GM19240 (cell line): Measurements from ENCODE around the gene ZFYVE26.
"Not testable (repeated sequence)": the region's sequence is repeated elsewhere in the genome, so short reads cannot be mapped to it uniquely, and the experiment has no call there.

Experiments used
- DNase-seq: peaks from one replicate; pipeline ENCODE4 v3.0.0; 2011; ENCODE audit warnings: low spot score; ENCODE audit not compliant: insufficient read length

The ZFYVE26 gene

DNA sequence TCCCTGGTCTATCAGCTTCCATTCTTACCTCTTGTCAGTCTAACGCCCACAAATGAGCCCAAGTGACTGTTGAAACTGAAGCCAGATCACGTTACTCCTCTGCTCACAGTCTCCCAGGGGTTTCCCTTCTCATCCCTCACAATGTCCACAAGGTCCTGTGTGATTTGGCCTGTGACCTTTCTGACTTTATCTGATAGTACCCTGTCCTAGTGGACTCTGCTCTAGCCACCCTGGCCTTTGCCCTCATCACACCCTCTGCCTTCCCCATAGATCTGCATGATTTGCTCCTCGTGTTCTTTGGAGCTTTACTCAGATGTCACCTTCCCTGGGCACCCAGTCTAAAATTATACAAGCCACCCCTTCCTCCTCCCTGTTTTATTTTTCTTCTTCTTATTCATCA lies 59.2 kb downstream of the ZFYVE26 start:
- DNase-seq, result no peak

GRCh38 chr14:67756496-67756895 lies 59.9 kb downstream of the ZFYVE26 start:
- no peak for DNase-seq

DNA sequence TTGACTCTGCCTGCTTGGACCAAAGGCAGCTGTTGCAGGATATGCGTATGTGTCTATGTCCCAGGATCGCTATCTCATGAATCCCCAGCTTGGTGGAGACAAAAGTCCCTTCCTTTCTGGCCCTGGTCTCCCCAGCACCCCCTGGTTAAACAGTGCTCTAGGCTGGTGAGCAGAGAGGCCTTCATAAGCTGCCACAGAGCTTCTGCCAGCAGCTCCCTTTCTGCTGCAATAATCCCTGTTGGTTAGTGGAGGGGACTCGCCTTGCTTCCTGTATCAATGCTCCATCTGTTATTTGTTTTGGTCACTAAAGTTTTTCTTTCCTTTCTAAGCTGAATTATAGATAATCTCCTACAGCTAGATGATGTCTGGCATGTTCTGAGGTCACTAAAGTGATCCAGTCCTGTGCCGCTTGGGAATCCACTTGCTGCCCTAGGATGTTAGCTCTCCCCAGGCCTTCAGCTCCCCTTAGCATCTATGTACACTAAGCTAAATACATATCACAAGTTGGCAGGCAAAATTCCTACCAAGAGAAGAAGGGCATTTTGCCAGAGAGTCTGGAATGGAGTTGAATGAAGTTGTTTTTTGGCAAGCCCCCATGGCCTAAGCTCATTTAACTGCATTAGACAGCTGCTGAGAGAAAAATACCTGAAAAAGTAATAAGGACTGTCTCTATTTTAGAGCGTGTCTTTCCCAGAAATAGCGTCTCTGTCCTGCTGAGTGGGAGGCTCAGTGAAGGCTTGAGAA lies 66.9 kb downstream of the ZFYVE26 start:
- no peak for DNase-seq

GRCh38 chr14:67748312-67748711 lies 68.1 kb downstream of the ZFYVE26 start:
- no peak for DNase-seq

GRCh38 chr14:67746927-67747326 lies 69.5 kb downstream of the ZFYVE26 start:
- DNase-seq, result peak; percentile 19

GRCh38 chr14:67744046-67744445 lies 72.3 kb downstream of the ZFYVE26 start:
- DNase-seq, result no peak

DNA sequence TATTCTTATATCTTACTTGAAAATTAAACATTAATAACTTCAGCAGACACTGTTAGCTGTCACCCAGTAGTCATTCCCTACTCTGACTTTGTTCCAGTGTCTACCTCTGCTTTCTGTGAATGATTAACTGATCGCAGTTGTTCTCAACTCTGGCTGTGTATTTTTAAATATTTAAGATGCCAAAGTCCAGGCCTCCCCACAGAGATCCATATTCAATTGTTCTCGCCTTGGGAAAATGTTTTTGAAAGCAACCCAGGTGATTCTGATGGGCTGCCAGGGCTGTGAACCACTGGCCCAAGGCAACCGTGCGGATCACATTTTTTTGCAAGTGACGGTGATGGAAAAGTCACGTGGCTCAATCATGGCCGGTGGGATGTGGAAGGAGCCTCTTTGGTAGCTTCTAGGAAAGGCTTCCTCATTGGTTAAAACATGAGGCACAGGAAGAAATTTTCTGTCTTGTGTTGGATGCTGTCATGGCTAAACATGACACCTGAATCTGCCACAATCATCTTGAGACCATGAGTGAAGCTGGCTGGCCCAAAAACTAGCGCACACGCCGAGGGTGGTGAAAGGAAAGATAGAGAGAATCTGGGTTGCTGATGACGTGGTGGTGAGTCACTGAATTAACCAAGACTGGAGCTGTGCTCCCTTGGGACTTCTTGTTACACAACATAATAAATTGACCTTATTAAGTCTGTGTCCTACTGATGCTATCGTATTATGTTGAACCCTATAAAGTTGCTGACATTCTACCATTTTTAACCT lies 77.5 kb downstream of the ZFYVE26 start:
- no peak for DNase-seq

DNA sequence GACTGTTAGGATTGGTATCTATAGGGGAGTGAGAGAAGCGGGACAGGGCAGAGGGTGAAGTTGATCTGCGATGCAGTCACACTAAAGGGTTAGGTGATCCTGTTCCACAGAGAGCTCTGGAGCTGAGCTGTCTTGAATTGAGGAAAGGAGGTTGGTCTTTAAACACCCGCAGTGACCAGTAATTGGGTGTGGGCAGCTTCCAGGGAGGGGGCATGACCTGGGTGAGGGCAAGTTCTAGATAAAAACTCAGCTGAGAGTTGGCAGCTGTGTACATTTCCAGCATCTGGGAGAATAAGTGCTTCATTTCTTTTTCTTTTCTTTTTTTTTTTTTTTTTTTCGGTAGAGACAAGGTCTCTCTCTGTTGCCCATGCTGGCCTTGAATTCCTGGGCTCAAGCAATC lies 79.6 kb downstream of the ZFYVE26 start:
- no peak for DNase-seq

DNA sequence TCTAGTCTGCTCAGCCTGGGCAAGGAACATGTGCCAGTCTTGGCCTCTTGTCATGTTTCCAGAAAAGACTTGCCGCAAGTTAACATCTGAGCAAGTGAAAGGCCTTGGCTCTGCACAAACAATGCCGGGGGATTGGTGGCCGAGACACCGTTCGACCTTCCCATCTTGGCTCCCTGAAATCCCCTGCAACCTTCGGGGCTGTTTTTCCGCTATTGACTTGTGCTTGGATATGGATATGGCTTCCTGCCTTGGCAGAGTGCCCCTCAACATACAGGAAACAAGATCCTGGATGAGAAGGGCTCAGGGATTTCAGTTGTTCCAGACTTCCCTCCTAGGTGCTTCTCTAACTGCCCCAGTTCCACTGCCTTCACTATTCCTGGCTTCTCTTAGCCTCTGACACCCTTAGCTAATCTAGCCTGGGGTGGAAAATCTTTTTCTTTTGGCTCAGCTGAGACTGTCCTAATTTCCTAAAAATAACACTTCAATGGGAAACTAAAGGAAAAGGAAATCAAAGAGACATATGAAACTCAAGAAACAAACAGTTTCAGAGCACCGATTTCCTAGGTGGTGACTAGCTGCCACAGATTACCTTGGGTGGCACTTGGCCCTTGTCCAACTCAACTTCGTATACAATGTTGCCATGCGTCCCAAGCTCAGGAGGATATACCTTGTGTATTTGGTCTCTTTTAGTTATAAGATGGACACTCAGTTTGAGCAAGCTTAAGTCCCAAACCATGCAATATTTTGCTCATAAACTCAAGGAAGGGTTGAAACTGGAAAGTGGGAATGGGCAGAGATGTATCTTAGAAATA lies 80.8 kb downstream of the ZFYVE26 start:
- no peak for DNase-seq

- no peak for DNase-seq
Observed at GRCh38 chr14:67734675-67735074, 81.7 kb downstream of the ZFYVE26 start.

GRCh38 chr14:67733616-67734015 lies 82.8 kb downstream of the ZFYVE26 start:
- no peak for DNase-seq

DNA sequence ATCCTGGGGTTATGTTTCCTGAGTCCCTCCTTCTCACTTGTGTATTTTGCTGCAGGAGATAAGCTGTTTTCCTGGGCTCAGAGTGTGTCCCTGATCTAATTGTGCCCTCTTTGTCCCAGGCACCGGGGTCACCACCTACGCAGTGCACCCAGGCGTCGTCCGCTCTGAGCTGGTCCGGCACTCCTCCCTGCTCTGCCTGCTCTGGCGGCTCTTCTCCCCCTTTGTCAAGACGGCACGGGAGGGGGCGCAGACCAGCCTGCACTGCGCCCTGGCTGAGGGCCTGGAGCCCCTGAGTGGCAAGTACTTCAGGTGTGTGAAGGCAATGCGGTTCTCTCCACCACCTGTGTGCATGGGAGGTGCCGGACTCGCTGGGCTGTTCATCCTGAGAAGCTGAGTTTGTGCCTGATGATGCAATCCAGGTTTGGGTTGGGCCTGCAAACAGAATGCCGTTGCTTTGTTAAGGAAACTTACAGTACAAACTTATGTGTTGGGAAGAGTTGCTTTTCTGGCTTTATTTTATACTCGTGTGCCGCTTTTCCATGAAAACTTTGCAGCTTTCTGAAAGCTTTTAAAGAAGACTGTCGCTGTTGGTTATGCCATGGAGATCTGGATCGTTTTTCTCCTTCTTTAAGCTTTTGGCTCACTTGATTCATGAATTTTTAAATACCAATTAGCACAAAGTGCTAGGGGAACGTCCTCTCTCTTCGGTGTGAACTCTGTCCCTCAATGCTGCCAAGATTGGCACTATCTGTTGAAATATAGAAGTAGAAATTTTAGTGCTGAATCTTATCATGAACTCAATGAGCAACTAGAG lies 87.1 kb downstream of the ZFYVE26 start:
- DNase-seq, result no peak

DNA sequence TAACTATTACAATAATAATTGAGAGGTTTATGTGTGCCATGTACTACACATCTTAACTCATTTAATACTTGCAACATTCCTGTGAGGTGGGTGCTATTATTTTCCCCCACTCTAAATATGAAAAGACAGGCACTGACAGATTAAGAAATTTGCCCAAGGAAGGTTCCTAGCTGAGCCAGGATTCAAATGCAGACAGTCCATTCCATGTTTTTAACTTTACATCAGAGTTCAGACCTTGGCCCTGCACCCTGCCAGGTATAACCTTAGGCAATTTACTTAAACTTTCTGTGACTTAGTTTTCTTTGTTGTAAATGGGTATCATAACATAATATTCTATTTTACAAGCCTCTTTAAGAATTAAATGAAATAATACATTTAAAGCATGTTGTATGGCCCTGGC lies 88.1 kb downstream of the ZFYVE26 start:
- DNase-seq, result no peak

DNA sequence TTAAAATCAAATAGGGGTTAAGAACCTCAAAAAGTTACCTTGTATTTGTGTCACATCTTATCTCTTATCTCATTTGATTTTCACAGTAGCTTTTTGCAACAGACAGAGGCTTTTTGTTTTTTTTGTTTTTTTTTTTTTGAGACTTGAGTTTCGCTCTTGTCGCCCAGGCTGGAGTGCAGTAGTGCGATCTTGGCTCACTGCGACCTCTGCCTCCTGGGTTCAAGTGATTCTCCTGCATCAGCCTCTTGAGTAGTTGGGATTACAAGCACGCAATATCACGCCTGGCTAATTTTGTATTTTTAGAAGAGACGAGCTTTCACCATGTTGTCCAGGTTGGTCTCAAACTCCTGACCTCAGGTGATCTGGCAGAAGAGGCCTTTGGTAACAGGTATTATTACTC lies 89.0 kb downstream of the ZFYVE26 start:
- no peak for DNase-seq

GRCh38 chr14:67725171-67725570 lies 91.2 kb downstream of the ZFYVE26 start:
- DNase-seq, result no peak

GRCh38 chr14:67722293-67722692 lies 94.1 kb downstream of the ZFYVE26 start:
- DNase-seq, result no peak

- no peak for DNase-seq
Observed at GRCh38 chr14:67721875-67722274, 94.5 kb downstream of the ZFYVE26 start.

DNA sequence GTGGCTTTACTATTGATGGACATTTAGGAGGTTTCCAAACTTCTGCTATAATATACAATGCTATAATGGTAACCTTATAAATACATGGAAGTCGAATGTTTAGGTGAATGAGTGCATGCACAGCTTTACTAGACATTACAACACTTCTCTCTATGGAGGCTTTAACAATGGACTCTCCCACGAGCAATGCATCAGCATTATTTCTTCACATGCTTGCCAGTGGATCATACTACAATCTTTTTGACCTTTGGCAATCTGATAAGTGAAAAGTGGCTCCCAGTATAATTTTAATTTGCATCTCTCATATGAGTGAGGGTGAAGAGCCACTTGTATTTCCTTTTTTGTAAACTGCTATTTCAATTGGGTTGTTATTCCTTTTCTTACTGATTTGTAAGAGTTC lies 96.5 kb downstream of the ZFYVE26 start:
- no peak for DNase-seq

DNA sequence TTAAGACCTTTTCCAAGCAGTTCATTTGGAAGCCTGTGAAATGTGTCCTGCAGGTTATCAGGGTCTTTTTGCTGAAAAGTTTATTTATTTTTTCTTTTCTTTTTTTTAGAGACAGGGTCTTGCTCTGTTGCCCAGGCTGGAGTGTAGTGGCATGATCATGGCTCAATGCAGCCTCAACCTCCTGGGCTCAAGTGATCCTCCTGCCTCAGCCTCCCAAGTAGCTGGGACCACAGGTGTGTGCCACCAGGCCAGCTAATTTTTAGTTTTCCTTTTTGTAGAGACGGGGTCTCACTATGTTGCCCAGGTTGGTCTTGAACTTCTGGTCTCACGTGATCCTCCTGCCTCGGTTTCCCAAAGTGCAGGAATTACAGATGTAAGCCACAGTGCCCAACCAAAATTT lies 97.0 kb downstream of the ZFYVE26 start:
- not testable (repeated sequence) for DNase-seq

DNA sequence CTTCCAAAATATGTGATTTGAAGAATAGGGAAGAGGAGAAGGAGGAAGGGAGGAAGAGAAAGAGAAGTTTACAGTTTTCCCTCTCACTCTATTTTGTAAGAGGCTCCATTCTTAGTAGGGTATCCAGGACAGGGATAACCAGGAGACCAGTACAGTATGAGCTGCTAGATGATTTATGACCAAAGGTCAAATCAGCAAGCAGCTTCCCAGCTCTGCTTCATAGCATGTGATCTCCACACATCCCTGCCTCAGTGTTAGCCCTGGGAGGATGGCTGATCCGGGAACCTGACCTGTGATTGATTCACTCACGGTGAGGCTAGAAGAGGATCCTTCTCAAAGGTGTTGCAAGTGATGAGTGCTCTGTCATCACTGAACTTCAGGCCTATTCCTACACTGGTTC lies 98.1 kb downstream of the ZFYVE26 start:
- no peak for DNase-seq

DNA sequence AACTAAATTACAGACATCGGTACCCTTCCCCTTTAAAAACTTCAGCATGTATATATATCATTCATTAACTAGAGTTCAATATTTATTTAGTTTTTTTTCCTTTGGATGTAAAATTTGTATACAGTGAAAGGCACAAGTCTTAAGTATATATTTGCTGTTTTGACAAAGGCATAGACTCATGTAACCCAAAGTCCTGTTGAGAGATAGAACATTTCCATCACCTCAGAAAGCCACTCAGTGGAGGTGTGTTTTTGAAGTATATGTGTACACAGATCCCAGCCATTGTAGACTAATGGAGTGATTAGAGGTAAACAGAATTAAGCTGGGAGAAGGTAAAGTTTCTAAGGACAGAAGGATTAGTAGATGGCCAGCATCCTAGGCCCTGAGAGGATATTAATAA lies 99.3 kb downstream of the ZFYVE26 start:
- no peak for DNase-seq
